Measurements from ENCODE around the gene SART1. TPM values are rescaled to one million over a fixed set of nuclear protein-coding genes. Genes with fewer than 3 reads are reported as not detected.
A peak's percentile ranks its signal among the peaks of the same experiment; 100 is the strongest.
"Not testable (repeated sequence)": the region's sequence is repeated elsewhere in the genome, so short reads cannot be mapped to it uniquely, and the experiment has no call there.

Gene SART1
- total RNA-seq, 1 donor from 2014 or later = 44.8 TPM

- FAIRE-seq = no peak
These were observed 51.6 kb downstream of the SART1 start for GRCh38 chr11:66012946-66013761.

DNA sequence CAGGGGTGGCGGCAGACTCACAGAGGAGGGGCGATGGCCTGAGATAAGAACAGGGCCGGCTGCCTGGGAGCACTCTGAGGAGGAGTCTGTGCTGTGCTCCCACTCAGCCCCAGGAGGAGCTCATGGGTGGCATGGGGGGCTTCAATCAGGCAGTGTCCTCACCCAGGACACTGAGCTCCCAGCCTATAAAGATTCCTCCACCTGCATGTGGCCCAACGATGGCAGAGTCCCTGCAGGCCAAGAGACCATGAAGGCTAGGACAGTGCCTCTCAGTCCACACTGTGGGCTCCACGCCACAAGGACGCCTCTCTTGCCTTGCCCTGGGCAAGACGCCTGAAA is 52.2 kb downstream of the SART1 start:
- DNase-seq (ENCODE audit: low spot score in 2 of 2) (no peak), FAIRE-seq (no peak)

More at GRCh38 chr11:66012946-66013761, 51.6 kb downstream of the SART1 start:
- DNase-seq (ENCODE audit: low spot score in 2 of 2) = no peak

DNA sequence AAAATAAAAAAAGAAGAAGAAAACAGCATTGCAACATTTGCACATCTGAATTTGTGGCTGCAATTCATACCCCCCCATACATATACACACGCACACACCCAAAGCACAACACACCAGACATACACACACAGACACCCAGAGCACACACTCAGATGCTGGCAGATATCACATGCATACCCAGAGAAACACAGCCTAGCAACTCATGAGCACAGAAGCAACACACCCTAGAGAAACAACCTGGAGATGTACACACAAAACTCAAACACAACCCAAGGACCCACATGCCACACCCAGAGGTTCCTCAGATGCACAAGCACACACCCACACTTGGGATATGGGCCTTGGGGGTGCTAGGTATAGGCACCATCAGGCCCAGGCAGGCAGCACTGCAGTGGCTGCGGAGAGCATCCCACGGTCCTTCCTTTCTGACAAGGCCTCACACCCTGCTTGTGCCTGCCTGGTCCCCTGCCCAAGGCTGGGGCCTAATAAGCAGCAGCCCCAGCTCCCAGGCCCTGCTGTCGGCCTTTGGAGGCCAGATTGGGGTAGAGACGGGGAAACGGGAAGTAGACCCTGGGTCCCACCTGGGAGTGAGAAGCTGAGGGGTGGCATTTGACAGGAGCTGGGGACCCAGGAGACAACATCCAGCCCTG is 53.4 kb downstream of the SART1 start:
- DNase-seq (ENCODE audit: low spot score in 2 of 2) (no peak), FAIRE-seq (no peak)

GRCh38 chr11:66015454-66015881 is 53.9 kb downstream of the SART1 start:
- FAIRE-seq = no peak
- no peak for DNase-seq (ENCODE audit: low spot score in 2 of 2)

- no peak for FAIRE-seq
- no peak for DNase-seq (ENCODE audit: low spot score in 2 of 2)
These were observed 54.6 kb downstream of the SART1 start for GRCh38 chr11:66015936-66016792.

GRCh38 chr11:66016793-66017177 is 55.3 kb downstream of the SART1 start:
- FAIRE-seq (no peak), DNase-seq (ENCODE audit: low spot score in 2 of 2) (no peak)

DNA sequence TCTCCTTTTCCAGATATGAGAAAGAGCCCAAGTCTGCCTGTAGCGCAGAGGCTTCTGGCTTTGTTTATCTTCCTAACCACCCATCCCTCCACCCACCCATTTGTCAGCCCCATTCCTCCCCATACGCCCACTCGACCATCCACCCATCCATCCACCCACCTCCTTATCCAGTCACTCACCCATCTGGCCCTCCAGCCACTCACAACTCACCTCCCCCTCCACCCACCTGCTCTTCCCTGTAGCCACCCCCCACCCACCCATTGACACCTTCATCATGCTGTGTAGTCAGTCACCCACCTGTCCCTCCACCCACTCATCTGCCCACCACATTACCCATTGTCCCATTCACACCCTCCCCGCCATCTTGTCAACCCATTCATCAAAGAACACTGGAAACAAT is 55.8 kb downstream of the SART1 start:
- no peak for DNase-seq (ENCODE audit: low spot score in 2 of 2)
- FAIRE-seq = no peak

DNA sequence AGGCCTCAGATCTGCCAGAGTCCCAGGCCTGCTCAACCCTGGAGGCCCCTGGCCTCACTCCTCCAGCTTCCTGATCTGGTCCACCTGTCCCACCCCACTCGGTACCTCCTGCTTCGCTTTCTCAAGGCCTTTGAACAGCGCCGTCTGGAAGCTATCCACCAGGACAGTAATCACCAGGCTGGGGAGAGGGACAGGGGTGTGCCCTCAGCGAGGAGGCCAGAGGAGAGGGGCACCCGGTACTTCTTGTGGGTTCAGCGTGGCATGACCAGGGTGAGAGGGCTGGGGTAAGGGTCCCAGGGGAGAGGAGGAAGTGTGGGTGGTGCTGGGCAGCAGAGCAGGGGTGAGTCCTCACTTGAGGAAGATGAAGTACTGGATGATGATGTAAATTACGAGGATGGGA is 58.7 kb downstream of the SART1 start:
- DNase-seq (ENCODE audit: low spot score in 2 of 2) = no peak
- no peak for FAIRE-seq

GRCh38 chr11:66020618-66021357 is 59.3 kb downstream of the SART1 start:
- DNase-seq (ENCODE audit: low spot score in 2 of 2) (no peak), FAIRE-seq (no peak)

GRCh38 chr11:66022401-66023185 is 61.1 kb downstream of the SART1 start:
- no peak for FAIRE-seq
- peak; percentile 71 to 86 for DNase-seq (ENCODE audit: low spot score in 2 of 2)

GRCh38 chr11:66023186-66023440 is 61.6 kb downstream of the SART1 start:
- DNase-seq (ENCODE audit: low spot score in 2 of 2); FAIRE-seq: not testable (repeated sequence)

DNA sequence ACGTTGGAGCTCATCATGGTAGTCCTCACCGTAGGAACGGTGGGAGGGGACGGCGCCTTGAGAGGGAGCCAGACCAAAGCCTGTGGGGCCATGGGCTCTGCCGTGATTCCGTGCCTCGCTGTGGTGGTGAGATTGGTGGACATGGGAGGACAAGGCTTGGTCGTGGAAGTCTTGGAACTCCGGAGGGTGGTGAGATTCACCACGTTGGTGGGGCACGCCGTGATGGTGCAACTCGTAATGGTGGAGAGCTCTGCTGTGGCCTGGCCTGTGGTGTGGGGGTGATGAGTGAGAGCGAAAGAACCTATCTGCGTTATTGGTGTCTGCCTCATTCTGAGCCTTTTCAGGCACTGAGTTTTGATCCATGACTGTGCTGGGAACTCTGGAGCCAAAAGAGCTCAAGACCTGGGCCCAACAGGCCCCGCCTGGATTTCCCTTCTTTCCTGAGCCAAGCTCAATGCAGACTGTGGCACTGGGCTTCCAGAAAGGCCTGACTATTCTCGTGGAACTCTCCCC is 64.5 kb downstream of the SART1 start, which contains the start of gene CATSPER1:
TSS of gene CATSPER1 (minus strand) at position 463 of the 513 bp plus-strand sequence. CDS start at position 363, 100 bp downstream.
- DNase-seq (ENCODE audit: low spot score in 2 of 2) = no peak
- no peak for FAIRE-seq

Other genes with a start within 250 kb of the SART1 start
- 61.1 TPM for gene KAT5, start 249.5 kb upstream of the SART1 start, total RNA-seq
- gene RNASEH2C, start 240.9 kb upstream of the SART1 start, total RNA-seq = 9.4 TPM
- gene AP5B1, start 180.8 kb upstream of the SART1 start, total RNA-seq = 4.1 TPM
- under 0.01 TPM for gene OVOL1, start 174.7 kb upstream of the SART1 start, total RNA-seq
- 6.1 TPM for gene SNX32, start 127.8 kb upstream of the SART1 start, total RNA-seq
- 613 TPM for gene CFL1, start 103.6 kb upstream of the SART1 start, total RNA-seq
- gene MUS81, start 101.3 kb upstream of the SART1 start, total RNA-seq = 42.8 TPM
- gene EFEMP2, start 88.9 kb upstream of the SART1 start, total RNA-seq = 13.0 TPM
- gene CTSW, start 81.9 kb upstream of the SART1 start, total RNA-seq = not detected
- gene FIBP, start 73.3 kb upstream of the SART1 start, total RNA-seq = 154 TPM
- 12.2 TPM for gene CCDC85B, start 71.1 kb upstream of the SART1 start, total RNA-seq
- not detected for gene FOSL1, start 61.3 kb upstream of the SART1 start, total RNA-seq
- 11.8 TPM for gene C11orf68, start 42.7 kb upstream of the SART1 start, total RNA-seq
- 113 TPM for gene DRAP1, start 42.3 kb upstream of the SART1 start, total RNA-seq
- not detected for gene TSGA10IP, start 16.3 kb upstream of the SART1 start, total RNA-seq
- 22.0 TPM for gene EIF1AD, start 40.4 kb downstream of the SART1 start, total RNA-seq
- 25.3 TPM for gene BANF1, start 40.8 kb downstream of the SART1 start, total RNA-seq
- gene CST6, start 50.3 kb downstream of the SART1 start, total RNA-seq = not detected
- gene CATSPER1, start 64.7 kb downstream of the SART1 start, total RNA-seq = not detected
- 10.6 TPM for gene GAL3ST3, start 87.4 kb downstream of the SART1 start, total RNA-seq
- 90.9 TPM for gene SF3B2, start 90.6 kb downstream of the SART1 start, total RNA-seq
- gene PACS1, start 108.5 kb downstream of the SART1 start, total RNA-seq = 29.3 TPM

Measured in frontal cortex (tissue), 4 donors.